HFFc6 (cell line): ENCODE results near the gene VPS13A. TPM values are rescaled to one million over a fixed set of nuclear protein-coding genes. Genes with fewer than 3 reads are reported as not detected.
"Not testable (repeated sequence)": the region's sequence is repeated elsewhere in the genome, so short reads cannot be mapped to it uniquely, and the experiment has no call there.

Source experiments
- DNase-seq: peaks from one replicate; pipeline ENCODE4 v3.0.0-alpha.2; 2018
- H3K27ac Mint-ChIP-seq: 2 replicates; pipeline ENCODE4 v1.8.0; 2020; ENCODE audit warnings: mild to moderate bottlenecking, mixed read lengths
- H3K27me3 Mint-ChIP-seq: 2 replicates; pipeline ENCODE4 v1.8.0; 2021; ENCODE audit warnings: mild to moderate bottlenecking, moderate library complexity, mixed read lengths; ENCODE audit not compliant: insufficient read depth
- H3K36me3 Mint-ChIP-seq: 2 replicates; pipeline ENCODE4 v1.8.0; 2021; ENCODE audit warnings: low read depth, mixed read lengths
- H3K4me1 Mint-ChIP-seq: 2 replicates; pipeline ENCODE4 v1.8.0; 2020; ENCODE audit warnings: low read depth, mixed read lengths
- H3K4me3 Mint-ChIP-seq: 2 replicates; pipeline ENCODE4 v1.8.0; 2020; ENCODE audit warnings: mild to moderate bottlenecking, moderate library complexity, mixed read lengths
- H3K9me3 Mint-ChIP-seq: 2 replicates; pipeline ENCODE4 v1.8.0; 2020; ENCODE audit warnings: mild to moderate bottlenecking, mixed read lengths
- CTCF ChIP-seq: fragments of 200-600 bp; sonication (generic); IDR thresholded peaks from 2 replicates; pipeline ENCODE4 v1.5.0; 2021; ENCODE audit warnings: antibody characterized with exemption, mild to moderate bottlenecking
- total RNA-seq, 6 experiments: library from RNA; stranded (reverse); fragmentation: NEBNext Ultra II Directional; extraction: Animal tissue kit (Norgen Biotek cat#: 25700); gene quantifications; 2 replicates in 1 of 6; 3 replicates in 5 of 6; pipeline ENCODE4 v1.2.3, GENCODE V29; 2021

The VPS13A gene
- total RNA-seq, 6 experiments from 2014 or later: 10.6 to 13.9 (median 13.2) TPM

GRCh38 chr9:77402286-77402685, 225.0 kb downstream of the VPS13A start:
- no peak overlapping the region for H3K27ac Mint-ChIP-seq
- TF ChIP-seq CTCF: no peak
- H3K4me3 Mint-ChIP-seq: 0 out of 2 replicates have a peak overlapping the region, but pooled peaks have one; percentile 15
- H3K4me1 Mint-ChIP-seq: peaks cover 25% of the 10 kb centered on the region
- peaks cover 23% of the 10 kb centered on the region for H3K36me3 Mint-ChIP-seq
- peak; percentile 5 for DNase-seq
- H3K27me3 Mint-ChIP-seq: no peaks in the 10 kb centered on the region
- H3K9me3 Mint-ChIP-seq: no peaks in the 10 kb centered on the region

- TF ChIP-seq CTCF: no peak
- peaks cover 29% of the 10 kb centered on the region for H3K36me3 Mint-ChIP-seq
- DNase-seq: no peak
- H3K9me3 Mint-ChIP-seq: peaks cover 3% of the 10 kb centered on the region; the same call in 1 of the 2 replicates
- H3K27me3 Mint-ChIP-seq: peaks cover 2% of the 10 kb centered on the region; the same call in 1 of the 2 replicates
- H3K4me1 Mint-ChIP-seq: peaks cover 25% of the 10 kb centered on the region
- H3K27ac Mint-ChIP-seq: no peak overlapping the region
- H3K4me3 Mint-ChIP-seq: no peak overlapping the region
Measured at GRCh38 chr9:77403239-77403638, 225.9 kb downstream of the VPS13A start.

- H3K9me3 Mint-ChIP-seq: peaks cover 11% of the 10 kb centered on the region
- peaks cover 42% of the 10 kb centered on the region for H3K36me3 Mint-ChIP-seq
Measured at GRCh38 chr9:77408521-77408920, 231.2 kb downstream of the VPS13A start.

GRCh38 chr9:77417566-77417965, 240.2 kb downstream of the VPS13A start:
- peak overlapping the region; percentile 38 for H3K4me3 Mint-ChIP-seq
- H3K27ac Mint-ChIP-seq: peak overlapping the region; percentile 73
- TF ChIP-seq CTCF: no peak
- peaks cover 35% of the 10 kb centered on the region for H3K4me1 Mint-ChIP-seq
- DNase-seq: peak; percentile 78
- H3K9me3 Mint-ChIP-seq: no peaks in the 10 kb centered on the region
- no peaks in the 10 kb centered on the region for H3K27me3 Mint-ChIP-seq
- no peaks in the 10 kb centered on the region for H3K36me3 Mint-ChIP-seq

More at GRCh38 chr9:77408521-77408920, 231.2 kb downstream of the VPS13A start:
- H3K27ac Mint-ChIP-seq, H3K4me1 Mint-ChIP-seq, DNase-seq, H3K27me3 Mint-ChIP-seq, H3K4me3 Mint-ChIP-seq: not testable (repeated sequence)

GRCh38 chr9:77418226-77418625, 240.9 kb downstream of the VPS13A start:
- peaks cover 35% of the 10 kb centered on the region for H3K4me1 Mint-ChIP-seq
- H3K36me3 Mint-ChIP-seq: no peaks in the 10 kb centered on the region

GRCh38 chr9:77420641-77421040, 243.3 kb downstream of the VPS13A start:
- TF ChIP-seq CTCF: no peak
- Mint-ChIP-seq H3K36me3 (no peaks in the 10 kb centered on the region), H3K4me1 (peaks cover 45% of the 10 kb centered on the region)

More at GRCh38 chr9:77418226-77418625, 240.9 kb downstream of the VPS13A start:
- Mint-ChIP-seq H3K4me3 (no peak overlapping the region), H3K27ac (peak overlapping the region; percentile 73), H3K9me3 (no peaks in the 10 kb centered on the region), H3K27me3 (no peaks in the 10 kb centered on the region)
- DNase-seq: no peak
- TF ChIP-seq CTCF: no peak

More at GRCh38 chr9:77420641-77421040, 243.3 kb downstream of the VPS13A start:
- DNase-seq: no peak
- Mint-ChIP-seq H3K27me3 (no peaks in the 10 kb centered on the region), H3K4me3 (no peak overlapping the region), H3K9me3 (no peaks in the 10 kb centered on the region; the same call in 1 of the 2 replicates), H3K27ac (no peak overlapping the region)
